HCEC 1CT (cell line): Measurements from ENCODE around the gene ZNF618.
A peak's percentile ranks its signal among the peaks of the same experiment; 100 is the strongest.

Experiments
- DNase-seq: peaks from one replicate; pipeline ENCODE4 v3.0.0-alpha.2; 2017

ZNF618 gene

GRCh38 chr9:113912816-113913215, 36.7 kb downstream of the ZNF618 start:
- DNase-seq, result no peak

- no peak for DNase-seq
These were observed 37.5 kb downstream of the ZNF618 start for GRCh38 chr9:113913426-113914195.

GRCh38 chr9:113914517-113914916, 38.4 kb downstream of the ZNF618 start:
- DNase-seq, result no peak

- DNase-seq, result no peak
These were observed 39.8 kb downstream of the ZNF618 start for GRCh38 chr9:113915817-113916434.

GRCh38 chr9:113916931-113917330, 40.8 kb downstream of the ZNF618 start:
- DNase-seq, result no peak

GRCh38 chr9:113918697-113919350, 42.7 kb downstream of the ZNF618 start:
- DNase-seq, result no peak

GRCh38 chr9:113919382-113919781, 43.3 kb downstream of the ZNF618 start:
- no peak for DNase-seq

- DNase-seq, result no peak
These were observed 43.8 kb downstream of the ZNF618 start for GRCh38 chr9:113919871-113920270.

- DNase-seq, result no peak
These were observed 44.8 kb downstream of the ZNF618 start for GRCh38 chr9:113920872-113921271.

- DNase-seq, result peak; percentile 25
These were observed 45.4 kb downstream of the ZNF618 start for GRCh38 chr9:113921396-113921925.

- DNase-seq, result no peak
These were observed 46.1 kb downstream of the ZNF618 start for GRCh38 chr9:113922160-113922559.

GRCh38 chr9:113926211-113926610, 50.1 kb downstream of the ZNF618 start:
- no peak for DNase-seq

- no peak for DNase-seq
These were observed 51.2 kb downstream of the ZNF618 start for GRCh38 chr9:113927277-113927676.

GRCh38 chr9:113928269-113928668, 52.2 kb downstream of the ZNF618 start:
- DNase-seq, result no peak

- peak; percentile 83 for DNase-seq
These were observed 53.7 kb downstream of the ZNF618 start for GRCh38 chr9:113929634-113930389.

GRCh38 chr9:113930390-113930783, 54.3 kb downstream of the ZNF618 start:
- no peak for DNase-seq

- no peak for DNase-seq
These were observed 55.0 kb downstream of the ZNF618 start for GRCh38 chr9:113931140-113931539.

- no peak for DNase-seq
These were observed 55.7 kb downstream of the ZNF618 start for GRCh38 chr9:113931777-113932176.

GRCh38 chr9:113932906-113933584, 56.9 kb downstream of the ZNF618 start:
- no peak for DNase-seq

GRCh38 chr9:113933671-113934070, 57.6 kb downstream of the ZNF618 start:
- no peak for DNase-seq

GRCh38 chr9:113934167-113934828, 58.2 kb downstream of the ZNF618 start:
- no peak for DNase-seq
